Measurements from ENCODE around the gene SNAI3. TPM values are rescaled to one million over a fixed set of nuclear protein-coding genes. Genes with fewer than 3 reads are reported as not detected.
A peak's percentile ranks its signal among the peaks of the same experiment; 100 is the strongest.

SNAI3 gene
- total and polyA plus RNA-seq, 9 of the 15 experiments (the other 6 are each of a cell fraction or from before 2014, with no cell fraction given): 0.04 to 4.1 (median 0.80) TPM; not detected in 1

DNA sequence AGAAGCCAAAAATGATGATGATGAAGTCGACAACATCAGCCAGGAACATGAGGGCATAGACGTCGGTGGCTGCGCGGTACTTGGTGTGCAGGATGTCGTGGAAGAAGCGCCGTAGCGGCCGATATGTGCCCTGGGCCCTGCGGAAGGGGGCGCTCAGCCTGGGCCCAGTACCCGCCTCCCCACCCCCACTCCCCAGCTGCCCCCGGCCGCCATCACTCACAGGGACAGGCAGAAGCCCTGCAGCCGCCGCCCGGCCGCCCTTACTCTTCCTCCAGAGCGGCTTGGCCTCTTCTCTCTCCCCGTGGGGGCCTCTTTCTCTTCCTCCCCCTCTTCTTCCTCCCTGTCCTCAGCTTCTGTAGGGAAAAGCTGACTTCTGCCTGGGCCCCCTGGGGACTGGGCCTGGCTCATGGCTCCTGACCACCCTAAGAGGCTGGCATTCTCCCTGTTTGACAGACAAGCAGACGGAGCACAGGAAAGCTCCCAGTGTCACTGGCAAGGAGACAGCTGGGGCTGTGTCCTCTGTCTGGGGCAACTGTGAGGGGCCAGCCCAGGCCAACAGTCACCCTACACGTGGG lies 34.2 kb upstream of the SNAI3 start:
- Histone ChIP-seq H3K9ac (ENCODE audit: insufficient read depth in 1 of 2, low read depth in 2 of 2, low read length in 2 of 2) (no peak overlapping the region), H3K4me1 (replicated peaks in 1 of 2; ENCODE audit: control insufficient read depth in 2 of 2, insufficient read depth in 2 of 2, low read length in 2 of 2) (peaks cover 0 to 49% of the 10 kb centered on the region in 2 experiments; a peak in 1 of 5 replicates), H3K27me3 (ENCODE audit: control insufficient read depth in 2 of 2, insufficient read depth in 2 of 2, low read length in 2 of 2) (no peaks in the 10 kb centered on the region; a peak in 1 of 5 replicates), H3K9me3 (replicated peaks; ENCODE audit: control insufficient read depth, insufficient read depth, low read depth, low read length) (0 out of 2 replicates have a peak, but pooled peaks cover 2% of the 10 kb centered on the region), H2AFZ (ENCODE audit: low read depth, low read length) (no peak overlapping the region), H4K20me1 (replicated peaks; ENCODE audit: control insufficient read depth, insufficient read depth, low read length) (no peaks in the 10 kb centered on the region), H3K4me2 (ENCODE audit: insufficient read depth, low read length) (no peak overlapping the region), H3K27ac (ENCODE audit: extremely low read depth, low read depth, low read length) (no peak overlapping the region), H3K4me3 (no peak overlapping the region), H3K79me2 (ENCODE audit: control insufficient read depth, insufficient read depth, low read length) (no peaks in the 10 kb centered on the region; the same call in 2 of the 3 replicates), H3K9me1 (ENCODE audit: control insufficient read depth, insufficient read depth, low read length) (peaks cover 3% of the 10 kb centered on the region), H3K36me3 (ENCODE audit: control insufficient read depth, insufficient read depth, low read length) (peaks cover 100% of the 10 kb centered on the region)
- in situ Hi-C loops (cut with MboI): no loop called here
- TF ChIP-seq GABPA (tag; conservative IDR thresholded peaks at IDR 0.05; ENCODE audit: low read depth) (no peak), SMAD1 (IDR thresholded peaks at IDR 0.05; ENCODE audit: low read depth, low read length, partially characterized antibody) (no peak), POLR2G (IDR thresholded peaks at IDR 0.05; ENCODE audit: low read depth, low read length) (peak; percentile 0; the same call in 1 of the 2 replicates), POLR2A (conservative IDR thresholded peaks at IDR 0.05) (0 out of 2 replicates have a peak, but pooled peaks have one; percentile 34), RBBP5 (IDR thresholded peaks at IDR 0.05; ENCODE audit: borderline replicate concordance, insufficient read depth, low read length, poor library complexity, severe bottlenecking) (no peak), NCOA1 (IDR thresholded peaks at IDR 0.05; ENCODE audit: low read depth) (no peak), CEBPG (CRISPR knock-in tag; IDR thresholded peaks at IDR 0.05) (no peak), CEBPG (tag; conservative IDR thresholded peaks at IDR 0.05 in 1 of 2, IDR thresholded peaks at IDR 0.05 in 1 of 2) (no peak)
- TF ChIP-seq, protein P1, sequence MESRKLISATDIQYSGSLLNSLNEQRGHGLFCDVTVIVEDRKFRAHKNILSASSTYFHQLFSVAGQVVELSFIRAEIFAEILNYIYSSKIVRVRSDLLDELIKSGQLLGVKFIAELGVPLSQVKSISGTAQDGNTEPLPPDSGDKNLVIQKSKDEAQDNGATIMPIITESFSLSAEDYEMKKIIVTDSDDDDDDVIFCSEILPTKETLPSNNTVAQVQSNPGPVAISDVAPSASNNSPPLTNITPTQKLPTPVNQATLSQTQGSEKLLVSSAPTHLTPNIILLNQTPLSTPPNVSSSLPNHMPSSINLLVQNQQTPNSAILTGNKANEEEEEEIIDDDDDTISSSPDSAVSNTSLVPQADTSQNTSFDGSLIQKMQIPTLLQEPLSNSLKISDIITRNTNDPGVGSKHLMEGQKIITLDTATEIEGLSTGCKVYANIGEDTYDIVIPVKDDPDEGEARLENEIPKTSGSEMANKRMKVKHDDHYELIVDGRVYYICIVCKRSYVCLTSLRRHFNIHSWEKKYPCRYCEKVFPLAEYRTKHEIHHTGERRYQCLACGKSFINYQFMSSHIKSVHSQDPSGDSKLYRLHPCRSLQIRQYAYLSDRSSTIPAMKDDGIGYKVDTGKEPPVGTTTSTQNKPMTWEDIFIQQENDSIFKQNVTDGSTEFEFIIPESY (CRISPR knock-in tag; IDR thresholded peaks at IDR 0.05): 0 out of 2 replicates have a peak, but pooled peaks have one; percentile 29
- BruUV-seq (replicated peaks): no TSS peak
- intact Hi-C loops (cut with micrococcal nuclease): no loop called here
- ChIA-PET CTCF (ENCODE audit: low intra/inter-chr PET ratio) (no interaction called here), POLR2A (interaction anchor here (0.6 to 1.1 kb wide), 5 partner anchors 10 to 439 kb away, joined by 3 read pairs; no protein-coding TSS in a partner anchor)
- FAIRE-seq (no peak), DNase-seq (ENCODE audit: extremely low read depth in 1 of 4, low spot score in 3 of 4) (no peak), ATAC-seq (no peak)
- 94% methylated on average over 12 of the region's 23 CpGs for WGBS (ENCODE audit: insufficient coverage, low coverage, missing lambda C conversion rate)

Data from K562 (cell line).